ENCODE measurements around the gene ST7L.

The ST7L gene

GRCh38 chr1:112618114-112618720 lies 724 bp downstream of the ST7L start:
- peak; percentile 24 for DNase-seq (ENCODE audit: low spot score)

GRCh38 chr1:112614460-112615065 lies 4.4 kb downstream of the ST7L start:
- DNase-seq (ENCODE audit: low spot score): no peak

GRCh38 chr1:112605633-112606327 lies 13.2 kb downstream of the ST7L start:
- no peak for DNase-seq (ENCODE audit: low spot score)

GRCh38 chr1:112603541-112603940 lies 15.4 kb downstream of the ST7L start:
- no peak for DNase-seq (ENCODE audit: low spot score)

DNA sequence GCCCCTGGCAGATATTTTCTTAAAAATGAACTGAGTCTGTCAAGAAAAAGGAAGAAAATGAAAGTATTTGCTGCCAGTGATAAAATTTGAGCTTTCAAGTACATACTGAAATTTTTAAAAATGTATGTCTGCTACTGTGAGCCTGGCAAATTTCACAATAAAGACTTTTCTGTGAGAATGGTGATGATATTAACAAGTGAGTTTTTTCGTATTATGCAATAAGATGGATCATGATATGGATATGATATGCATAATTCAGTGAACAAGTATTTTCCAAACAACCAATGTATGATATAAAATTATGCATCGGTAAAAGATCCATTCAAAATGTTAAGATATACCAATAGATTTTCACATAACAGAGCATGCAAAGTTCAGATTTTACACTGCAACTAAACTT lies 15.9 kb downstream of the ST7L start:
- DNase-seq (ENCODE audit: low spot score): no peak

- no peak for DNase-seq (ENCODE audit: low spot score)
These were observed 19.5 kb downstream of the ST7L start for GRCh38 chr1:112599477-112599876.

GRCh38 chr1:112594208-112594876 lies 24.6 kb downstream of the ST7L start:
- no peak for DNase-seq (ENCODE audit: low spot score)

DNA sequence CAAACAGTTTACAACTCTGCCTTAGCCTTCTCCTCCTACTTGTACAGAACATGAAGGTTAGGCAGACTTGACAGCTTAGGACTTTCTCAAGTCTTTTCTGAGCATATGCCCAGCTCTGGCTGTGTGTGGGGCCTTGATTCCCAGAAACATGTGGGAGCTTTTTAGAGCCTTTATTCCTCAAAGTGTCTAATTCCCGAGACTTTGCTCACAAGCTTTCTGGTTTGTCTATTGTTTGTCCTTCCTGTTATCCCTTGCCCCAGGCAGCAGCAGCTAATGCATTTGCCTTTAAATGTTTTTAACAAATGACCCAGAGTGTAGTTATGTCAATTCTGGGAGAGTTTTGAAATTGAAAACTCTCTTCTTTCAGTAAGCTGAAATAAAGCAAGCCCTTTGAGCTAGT lies 29.2 kb downstream of the ST7L start:
- no peak for DNase-seq (ENCODE audit: low spot score)

DNA sequence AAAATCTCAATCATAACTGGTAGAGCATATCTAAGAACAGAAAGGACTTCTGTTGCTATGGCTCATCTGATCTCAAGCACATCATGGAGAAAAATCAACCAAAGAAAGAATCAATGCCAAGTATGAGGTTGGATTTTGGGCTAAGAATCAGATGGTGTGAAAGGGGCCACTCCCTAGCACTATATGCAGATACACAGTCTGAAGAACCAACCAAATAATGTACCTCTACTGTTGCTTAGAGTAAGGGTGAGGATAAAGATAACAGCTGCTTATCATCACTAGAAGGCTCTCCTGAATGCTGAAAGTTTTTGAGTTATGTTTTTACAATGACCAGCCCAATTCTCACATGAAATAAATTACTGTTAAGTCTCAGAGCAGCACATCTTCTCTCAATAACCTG lies 35.6 kb downstream of the ST7L start:
- no peak for DNase-seq (ENCODE audit: low spot score)

DNA sequence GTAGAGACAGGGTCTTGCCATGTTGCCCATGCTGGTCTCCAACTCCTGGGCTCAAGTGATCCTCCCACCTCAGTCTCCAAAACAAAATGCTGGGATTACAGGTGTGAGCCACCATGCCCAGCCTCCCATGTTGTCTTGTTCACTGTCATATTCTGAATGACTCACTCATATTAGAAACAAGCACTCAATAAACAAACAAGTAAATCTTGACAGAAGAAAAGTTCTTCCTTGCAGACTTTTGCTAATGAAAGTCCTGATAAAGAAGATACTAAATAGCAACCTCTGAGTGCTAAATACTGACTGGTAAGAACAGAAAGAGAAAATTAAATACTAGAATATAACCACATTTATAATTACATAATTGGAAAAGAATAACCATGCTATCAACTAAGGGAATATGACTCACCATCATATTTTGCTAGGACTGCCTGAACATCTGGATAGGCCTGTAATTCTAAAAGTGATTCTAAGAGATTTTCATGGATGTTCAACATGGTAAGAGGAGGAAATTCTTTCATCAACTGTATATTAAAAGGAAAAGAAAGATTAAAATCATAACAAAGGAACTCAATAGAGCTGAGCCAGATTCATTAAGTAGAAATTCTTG lies 37.3 kb downstream of the ST7L start:
- no peak for DNase-seq (ENCODE audit: low spot score)

GRCh38 chr1:112579801-112580510 lies 39.0 kb downstream of the ST7L start:
- no peak for DNase-seq (ENCODE audit: low spot score)

DNA sequence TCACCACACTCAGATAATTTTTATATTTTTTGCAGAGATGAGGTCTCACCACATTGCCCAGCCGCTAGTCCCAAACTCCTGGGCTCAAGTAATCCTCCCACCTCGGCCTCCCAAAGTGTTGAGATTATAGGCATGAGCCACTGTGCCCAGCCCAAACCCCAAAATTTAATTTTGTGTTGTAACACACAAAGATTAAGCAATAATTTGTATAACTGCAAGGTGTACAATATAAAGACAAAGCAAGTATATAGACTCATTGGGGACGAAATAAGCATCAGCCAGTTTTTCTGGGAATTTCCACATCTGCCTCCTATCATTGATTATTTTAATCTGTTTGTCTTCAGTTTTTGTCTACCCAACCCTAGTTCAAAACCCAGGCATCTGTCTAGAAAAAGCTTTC lies 42.7 kb downstream of the ST7L start:
- no peak for DNase-seq (ENCODE audit: low spot score)

- DNase-seq (ENCODE audit: low spot score): no peak
These were observed 43.7 kb downstream of the ST7L start for GRCh38 chr1:112575154-112575804.

DNA sequence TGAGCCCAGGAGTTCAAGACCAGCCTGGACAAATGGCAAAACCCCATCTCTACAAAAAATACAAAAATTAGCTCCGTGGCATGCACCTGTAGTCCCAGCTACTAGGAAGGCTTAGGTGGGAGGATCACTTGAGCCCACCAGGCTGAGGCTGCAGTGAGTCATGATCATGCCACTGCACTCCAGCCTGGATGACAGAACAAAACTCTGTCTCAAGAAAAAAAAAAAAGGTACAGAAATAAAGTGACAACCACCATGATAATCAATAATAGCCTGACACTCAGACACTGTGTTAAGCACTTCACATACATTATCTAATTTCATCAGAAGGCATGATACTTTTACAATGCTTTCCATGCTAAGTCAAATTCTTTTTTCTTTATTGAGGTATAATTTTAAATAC lies 53.1 kb downstream of the ST7L start:
- DNase-seq (ENCODE audit: low spot score): no peak

GRCh38 chr1:112564081-112564480 lies 54.9 kb downstream of the ST7L start:
- no peak for DNase-seq (ENCODE audit: low spot score)

DNA sequence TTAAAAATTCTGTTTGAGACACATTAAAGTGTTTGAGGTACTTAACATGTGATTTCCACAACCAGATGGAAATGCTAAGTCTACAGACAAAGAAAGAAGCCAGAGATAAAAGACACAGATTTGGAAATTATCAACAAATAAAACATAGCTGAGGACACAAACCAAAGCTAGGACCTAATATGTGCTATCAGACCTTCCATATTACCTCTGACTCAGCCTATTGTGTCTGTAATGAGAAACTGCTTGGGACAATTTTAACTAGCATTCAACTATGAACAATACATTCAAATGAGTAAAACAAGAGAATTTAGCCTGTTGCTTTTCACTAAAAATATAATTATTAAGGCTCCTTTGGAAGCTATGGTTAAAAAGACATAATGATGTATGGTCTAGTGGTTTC lies 55.6 kb downstream of the ST7L start:
- DNase-seq (ENCODE audit: low spot score): no peak

DNA sequence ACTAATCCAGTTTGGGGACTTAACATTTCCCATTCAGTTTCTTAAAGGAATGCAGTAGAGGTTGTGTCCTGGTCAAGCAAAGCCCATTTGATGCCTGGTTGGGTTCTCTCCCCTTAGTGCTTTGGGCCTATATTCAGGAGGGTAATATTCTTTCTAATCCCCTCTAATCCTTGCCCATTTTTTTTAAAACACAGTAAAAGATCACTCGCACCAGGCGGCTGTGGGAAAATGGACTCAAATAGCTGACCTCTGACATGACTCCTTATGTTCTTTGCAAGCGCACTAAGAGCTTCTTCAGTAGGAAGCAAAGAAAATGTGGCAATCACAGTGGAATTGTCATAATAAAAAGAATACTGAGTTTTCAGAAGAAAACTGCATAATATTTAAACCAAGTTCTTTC lies 60.3 kb downstream of the ST7L start:
- DNase-seq (ENCODE audit: low spot score): no peak

GRCh38 chr1:112557385-112557784 lies 61.6 kb downstream of the ST7L start:
- DNase-seq (ENCODE audit: low spot score): no peak

DNA sequence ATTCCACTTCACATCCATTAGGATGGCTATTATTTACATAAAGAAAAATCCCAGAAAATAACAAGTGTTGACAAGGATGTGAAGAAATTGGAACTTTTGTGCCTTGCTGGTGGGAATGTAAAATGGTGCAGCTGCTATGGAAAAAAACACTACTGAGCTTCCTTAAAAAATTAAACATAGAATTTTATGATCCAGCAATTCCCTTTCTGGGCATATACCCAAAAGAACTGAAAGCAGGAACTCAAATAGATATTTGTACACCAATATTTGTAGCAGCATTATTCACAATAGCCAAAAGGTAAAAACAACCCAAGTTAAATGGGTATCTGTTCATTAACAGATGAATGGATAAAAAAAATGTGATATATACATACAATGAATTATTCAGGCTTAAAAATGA lies 64.5 kb downstream of the ST7L start:
- no peak for DNase-seq (ENCODE audit: low spot score)

GRCh38 chr1:112549590-112549989 lies 69.4 kb downstream of the ST7L start:
- no peak for DNase-seq (ENCODE audit: low spot score)

DNA sequence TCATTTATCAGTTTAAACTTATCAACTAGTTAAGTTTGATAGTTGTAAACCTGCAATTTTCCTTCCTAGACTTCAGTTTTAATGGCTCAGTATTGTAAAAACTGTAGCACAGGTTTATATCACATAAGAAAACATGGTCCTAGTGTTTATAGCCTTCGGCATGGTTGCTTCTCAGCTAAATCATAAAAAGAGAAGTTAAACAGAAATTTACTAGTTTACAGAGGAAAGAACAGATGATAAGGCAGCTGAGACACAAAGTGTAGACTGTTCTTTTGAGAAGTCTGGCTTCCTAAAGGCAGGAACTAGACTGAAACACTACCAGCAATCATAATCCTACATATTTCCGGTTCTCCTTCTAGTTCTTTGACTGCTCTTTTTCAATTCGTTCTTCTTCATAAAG lies 70.4 kb downstream of the ST7L start:
- no peak for DNase-seq (ENCODE audit: low spot score)

GRCh38 chr1:112546076-112546475 lies 72.9 kb downstream of the ST7L start:
- DNase-seq (ENCODE audit: low spot score): no peak
